SJCRH30 (cell line): ENCODE measurements around the gene ZNF302. TPM values are rescaled to one million over a fixed set of nuclear protein-coding genes. Genes with fewer than 3 reads are reported as not detected.

Experiments used
- DNase-seq, 2 experiments: peaks; one replicate each; pipeline ENCODE4 v3.0.0-alpha.2; 2015 to 2020
- H3K27ac ChIP-seq: fragments of 250-450 bp; sonication (Bioruptor Pico); 2 replicates; pipeline ENCODE4 v1.5.1; 2020; ENCODE audit warnings: mild to moderate bottlenecking, moderate library complexity
- H3K27me3 ChIP-seq: fragments of 250-450 bp; sonication (Bioruptor Pico); 2 replicates; pipeline ENCODE4 v1.5.1; 2020; ENCODE audit warnings: mild to moderate bottlenecking, moderate library complexity
- H3K36me3 ChIP-seq: fragments of 250-450 bp; sonication (Bioruptor Pico); 2 replicates; pipeline ENCODE4 v1.5.1; 2020; ENCODE audit warnings: mild to moderate bottlenecking, moderate library complexity
- H3K4me1 ChIP-seq: fragments of 250-450 bp; sonication (Bioruptor Pico); 2 replicates; pipeline ENCODE4 v1.5.1; 2020; ENCODE audit warnings: mild to moderate bottlenecking, moderate library complexity
- H3K4me3 ChIP-seq: fragments of 250-450 bp; sonication (Bioruptor Pico); 2 replicates; pipeline ENCODE4 v1.5.1; 2020; ENCODE audit warnings: mild to moderate bottlenecking, moderate library complexity
- H3K9me3 ChIP-seq: fragments of 250-450 bp; sonication (Bioruptor Pico); replicated peaks from 2 replicates; pipeline ENCODE4 v1.5.1; 2020; ENCODE audit warnings: mild to moderate bottlenecking, moderate library complexity
- total RNA-seq: library from RNA; depleted of rRNA; stranded (reverse); fragments of >200 nt; shearing (Covaris generic); gene quantifications from 2 replicates; pipeline ENCODE4 v1.2.3, GENCODE V29; 2014; rRNA removed

ZNF302 gene
- total RNA-seq, 1 experiment from 2014 or later: 47.7 TPM

- Histone ChIP-seq H3K27me3 (no peaks in the 10 kb centered on the region), H3K27ac (peak overlapping the region; percentile 98), H3K4me1 (no peaks in the 10 kb centered on the region), H3K36me3 (no peaks in the 10 kb centered on the region), H3K4me3 (peak overlapping the region; percentile 99), H3K9me3 (0 out of 2 replicates have a peak, but pooled peaks cover 4% of the 10 kb centered on the region)
- DNase-seq: peak in 1 of 2 experiments; percentile 60
Measured at GRCh38 chr19:34733266-34733745, 55.8 kb downstream of the ZNF302 start.

DNA sequence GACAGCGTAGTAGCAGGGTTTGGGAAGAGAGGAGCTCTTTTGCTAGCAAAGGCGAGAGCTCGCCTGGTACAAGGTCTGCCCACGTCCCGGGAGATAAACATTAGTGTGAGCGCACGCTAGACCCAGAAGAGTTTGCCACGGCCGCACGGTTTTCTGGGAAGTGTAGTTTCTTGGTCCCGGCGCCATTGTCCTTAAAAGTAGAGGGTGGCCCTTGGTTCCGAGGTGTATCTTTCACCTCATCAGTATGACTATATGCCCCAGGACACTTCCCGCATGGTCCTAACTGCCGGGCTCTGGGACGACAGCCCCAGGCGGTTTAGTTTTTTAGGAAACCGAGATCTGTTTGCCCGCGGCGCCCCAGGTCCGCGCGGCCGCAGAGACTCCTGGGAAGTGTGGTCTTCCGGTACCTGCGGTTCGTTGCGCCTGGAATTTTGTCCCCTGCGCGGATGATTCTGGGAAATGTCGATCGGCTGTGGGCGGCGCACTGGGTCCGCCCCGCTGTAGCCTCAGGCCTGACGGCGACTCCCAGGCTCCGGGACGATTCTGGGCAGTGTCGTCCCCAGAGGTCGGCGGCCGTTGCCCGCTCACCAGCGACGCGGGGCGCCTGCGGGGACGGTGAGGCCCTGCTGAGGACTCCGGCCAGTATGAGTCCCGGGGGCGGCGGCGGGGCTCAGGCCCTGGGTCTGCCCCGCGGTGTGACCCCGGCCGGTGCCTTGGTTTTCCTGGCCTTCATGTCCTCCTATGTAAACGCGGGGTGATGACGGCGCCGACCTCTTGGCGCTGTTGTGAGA lies 56.5 kb downstream of the ZNF302 start, which contains the start of gene ZNF181:
Gene ZNF181 (plus strand): TSS at position 498 of the 791 bp plus-strand sequence. CDS start 795 bp downstream, outside the sequence.
- Histone ChIP-seq H3K9me3 (peaks cover 4% of the 10 kb centered on the region; the same call in 1 of the 2 replicates), H3K27me3 (no peaks in the 10 kb centered on the region), H3K4me1 (no peaks in the 10 kb centered on the region), H3K36me3 (0 out of 2 replicates have a peak, but pooled peaks cover 5% of the 10 kb centered on the region), H3K4me3 (peak within 1 kb of the TSS; percentile 99), H3K27ac (peak within 1 kb of the TSS; percentile 98)
- DNase-seq: peak; percentile 90 to 95

GRCh38 chr19:34734537-34735103 lies 57.1 kb downstream of the ZNF302 start:
- H3K9me3 ChIP-seq: peaks cover 4% of the 10 kb centered on the region; the same call in 1 of the 2 replicates
- peak in 1 of 2 experiments; percentile 25 for DNase-seq
- H3K36me3 ChIP-seq: peaks cover 11% of the 10 kb centered on the region
- peak overlapping the region; percentile 98 for H3K27ac ChIP-seq
- H3K27me3 ChIP-seq: no peaks in the 10 kb centered on the region
- H3K4me1 ChIP-seq: no peaks in the 10 kb centered on the region
- H3K4me3 ChIP-seq: peak overlapping the region; percentile 99

Other genes with a start within 250 kb of the ZNF302 start
- 257 and 282 TPM in 2 replicates for gene UBA2, start 249.3 kb upstream of the ZNF302 start, total RNA-seq
- 15.3 and 15.9 TPM in 2 replicates for gene WTIP, start 195.9 kb upstream of the ZNF302 start, total RNA-seq
- not detected in 2 replicates for gene SCGB2B2, start 519 bp upstream of the ZNF302 start, total RNA-seq
- gene ZNF181, start 56.6 kb downstream of the ZNF302 start, total RNA-seq: 18.6 and 18.8 TPM in 2 replicates
- 8.5 and 9.0 TPM in 2 replicates for gene ZNF599, start 95.5 kb downstream of the ZNF302 start, total RNA-seq
- 2.8 and 3.8 TPM in 2 replicates for gene ZNF30, start 249.2 kb downstream of the ZNF302 start, total RNA-seq